Activated naive CD8-positive, alpha-beta T cell treated with anti-CD3 and anti-CD28 coated beads, Interleukin-2, amount 50 U/mL, for 24 hours (primary cell): Measurements from ENCODE around the gene FRAT1.
"Not testable (repeated sequence)": the region's sequence is repeated elsewhere in the genome, so short reads cannot be mapped to it uniquely, and the experiment has no call there.

Source experiments
- ATAC-seq: fragments of 150-1000 bp; cut with Tn5 transposase; one replicate; pipeline ENCODE4 v1.10.0; 2021
- DNase-seq: peaks from one replicate; pipeline ENCODE4 v3.0.0; 2021
- H3K27ac Mint-ChIP-seq: one replicate; pipeline ENCODE4 v1.8.0; 2021; ENCODE audit warnings: mild to moderate bottlenecking, mixed read lengths
- H3K27me3 Mint-ChIP-seq: one replicate; pipeline ENCODE4 v1.8.0; 2021; ENCODE audit warnings: mixed read lengths
- H3K36me3 Mint-ChIP-seq: one replicate; pipeline ENCODE4 v1.8.0; 2021; ENCODE audit warnings: low read depth, mixed read lengths
- H3K4me1 Mint-ChIP-seq: one replicate; pipeline ENCODE4 v1.8.0; 2021; ENCODE audit warnings: mixed read lengths
- H3K4me3 Mint-ChIP-seq: one replicate; pipeline ENCODE4 v1.8.0; 2021; ENCODE audit warnings: mild to moderate bottlenecking, moderate library complexity, mixed read lengths
- H3K9me3 Mint-ChIP-seq: one replicate; pipeline ENCODE4 v1.8.0; 2021; ENCODE audit warnings: mixed read lengths

FRAT1 gene

GRCh38 chr10:97336942-97337831, 18.1 kb downstream of the FRAT1 start:
- Mint-ChIP-seq H3K27me3 (no peaks in the 10 kb centered on the region), H3K27ac (peak overlapping the region; percentile 29), H3K4me1 (peaks cover 29% of the 10 kb centered on the region), H3K9me3 (no peaks in the 10 kb centered on the region), H3K36me3 (no peaks in the 10 kb centered on the region), H3K4me3 (peak overlapping the region; percentile 28)
- DNase-seq (no peak), ATAC-seq (no peak)

GRCh38 chr10:97338041-97338440, 19.0 kb downstream of the FRAT1 start:
- H3K4me1 Mint-ChIP-seq = peaks cover 20% of the 10 kb centered on the region
- H3K27me3 Mint-ChIP-seq = no peaks in the 10 kb centered on the region
- no peak overlapping the region for H3K4me3 Mint-ChIP-seq
- H3K9me3 Mint-ChIP-seq = no peaks in the 10 kb centered on the region
- DNase-seq = no peak
- no peaks in the 10 kb centered on the region for H3K36me3 Mint-ChIP-seq
- H3K27ac Mint-ChIP-seq = no peak overlapping the region
- ATAC-seq = no peak

GRCh38 chr10:97341416-97341815, 22.3 kb downstream of the FRAT1 start:
- H3K27ac Mint-ChIP-seq = no peak overlapping the region
- peaks cover 5% of the 10 kb centered on the region for H3K4me1 Mint-ChIP-seq
- no peaks in the 10 kb centered on the region for H3K27me3 Mint-ChIP-seq
- H3K36me3 Mint-ChIP-seq = no peaks in the 10 kb centered on the region
- no peak for ATAC-seq
- DNase-seq = no peak
- no peaks in the 10 kb centered on the region for H3K9me3 Mint-ChIP-seq
- no peak overlapping the region for H3K4me3 Mint-ChIP-seq

GRCh38 chr10:97343664-97344063, 24.6 kb downstream of the FRAT1 start:
- ATAC-seq, H3K27ac Mint-ChIP-seq, H3K4me3 Mint-ChIP-seq, H3K9me3 Mint-ChIP-seq, H3K27me3 Mint-ChIP-seq, H3K4me1 Mint-ChIP-seq, H3K36me3 Mint-ChIP-seq, DNase-seq: not testable (repeated sequence)

GRCh38 chr10:97347317-97347716, 28.2 kb downstream of the FRAT1 start:
- no peak overlapping the region for H3K27ac Mint-ChIP-seq
- no peak overlapping the region for H3K4me3 Mint-ChIP-seq
- H3K9me3 Mint-ChIP-seq = no peaks in the 10 kb centered on the region
- no peak for ATAC-seq
- H3K36me3 Mint-ChIP-seq = peaks cover 6% of the 10 kb centered on the region
- H3K27me3 Mint-ChIP-seq = no peaks in the 10 kb centered on the region
- no peaks in the 10 kb centered on the region for H3K4me1 Mint-ChIP-seq
- DNase-seq = no peak

- Mint-ChIP-seq H3K36me3 (peaks cover 10% of the 10 kb centered on the region), H3K9me3 (no peaks in the 10 kb centered on the region), H3K4me1 (no peaks in the 10 kb centered on the region), H3K27me3 (no peaks in the 10 kb centered on the region), H3K27ac (no peak overlapping the region), H3K4me3 (no peak overlapping the region)
- no peak for ATAC-seq
- DNase-seq = no peak
Measured at GRCh38 chr10:97349752-97350513, 30.9 kb downstream of the FRAT1 start.

GRCh38 chr10:97353945-97354344, 34.9 kb downstream of the FRAT1 start:
- ATAC-seq (no peak), DNase-seq (no peak)
- Mint-ChIP-seq H3K27me3 (no peaks in the 10 kb centered on the region), H3K36me3 (peaks cover 28% of the 10 kb centered on the region), H3K4me3 (no peak overlapping the region), H3K27ac (no peak overlapping the region), H3K4me1 (no peaks in the 10 kb centered on the region), H3K9me3 (no peaks in the 10 kb centered on the region)

- no peak overlapping the region for H3K27ac Mint-ChIP-seq
- no peak for DNase-seq
- no peak for ATAC-seq
- peaks cover 27% of the 10 kb centered on the region for H3K36me3 Mint-ChIP-seq
- H3K4me3 Mint-ChIP-seq = no peak overlapping the region
- no peaks in the 10 kb centered on the region for H3K9me3 Mint-ChIP-seq
- no peaks in the 10 kb centered on the region for H3K4me1 Mint-ChIP-seq
- no peaks in the 10 kb centered on the region for H3K27me3 Mint-ChIP-seq
Measured at GRCh38 chr10:97355571-97355975, 36.5 kb downstream of the FRAT1 start.

- Mint-ChIP-seq H3K36me3 (peaks cover 30% of the 10 kb centered on the region), H3K27ac (no peak overlapping the region), H3K4me1 (no peaks in the 10 kb centered on the region), H3K27me3 (no peaks in the 10 kb centered on the region), H3K9me3 (no peaks in the 10 kb centered on the region), H3K4me3 (no peak overlapping the region)
- ATAC-seq (no peak), DNase-seq (no peak)
Measured at GRCh38 chr10:97356318-97356914, 37.3 kb downstream of the FRAT1 start.

GRCh38 chr10:97356918-97357317, 37.8 kb downstream of the FRAT1 start:
- H3K27ac Mint-ChIP-seq = no peak overlapping the region

GRCh38 chr10:97358349-97358748, 39.3 kb downstream of the FRAT1 start:
- Mint-ChIP-seq H3K36me3 (peaks cover 31% of the 10 kb centered on the region), H3K4me3 (no peak overlapping the region), H3K27me3 (no peaks in the 10 kb centered on the region), H3K27ac (no peak overlapping the region), H3K9me3 (no peaks in the 10 kb centered on the region), H3K4me1 (no peaks in the 10 kb centered on the region)
- DNase-seq (no peak), ATAC-seq (no peak)

More at GRCh38 chr10:97356918-97357317, 37.8 kb downstream of the FRAT1 start:
- ATAC-seq = no peak
- no peaks in the 10 kb centered on the region for H3K27me3 Mint-ChIP-seq
- no peaks in the 10 kb centered on the region for H3K9me3 Mint-ChIP-seq
- no peaks in the 10 kb centered on the region for H3K4me1 Mint-ChIP-seq
- DNase-seq = no peak
- H3K4me3 Mint-ChIP-seq = no peak overlapping the region
- peaks cover 30% of the 10 kb centered on the region for H3K36me3 Mint-ChIP-seq

- no peaks in the 10 kb centered on the region for H3K27me3 Mint-ChIP-seq
- H3K27ac Mint-ChIP-seq = no peak overlapping the region
- H3K4me3 Mint-ChIP-seq = no peak overlapping the region
- no peak for DNase-seq
- H3K9me3 Mint-ChIP-seq = no peaks in the 10 kb centered on the region
- no peak for ATAC-seq
- peaks cover 34% of the 10 kb centered on the region for H3K36me3 Mint-ChIP-seq
- no peaks in the 10 kb centered on the region for H3K4me1 Mint-ChIP-seq
Measured at GRCh38 chr10:97358781-97359180, 39.7 kb downstream of the FRAT1 start.

- ATAC-seq (no peak), DNase-seq (no peak)
- Mint-ChIP-seq H3K27me3 (no peaks in the 10 kb centered on the region), H3K27ac (no peak overlapping the region), H3K4me1 (peaks cover 4% of the 10 kb centered on the region), H3K4me3 (no peak overlapping the region), H3K36me3 (peaks cover 44% of the 10 kb centered on the region), H3K9me3 (no peaks in the 10 kb centered on the region)
Measured at GRCh38 chr10:97360705-97361536, 41.9 kb downstream of the FRAT1 start.

- no peaks in the 10 kb centered on the region for H3K9me3 Mint-ChIP-seq
- DNase-seq (no peak), ATAC-seq (no peak)
- H3K36me3 Mint-ChIP-seq = peaks cover 42% of the 10 kb centered on the region
- no peaks in the 10 kb centered on the region for H3K27me3 Mint-ChIP-seq
- H3K4me3 Mint-ChIP-seq = no peak overlapping the region
- peaks cover 4% of the 10 kb centered on the region for H3K4me1 Mint-ChIP-seq
- H3K27ac Mint-ChIP-seq = no peak overlapping the region
Measured at GRCh38 chr10:97361537-97361901, 42.4 kb downstream of the FRAT1 start.
